Measurements from ENCODE around the gene IQCN.

The IQCN gene

GRCh38 chr19:18304208-18304457 is 29.9 kb upstream of the IQCN start:
- no peak overlapping the region for H3K9ac ChIP-seq (ENCODE audit: low read length)
- H3K4me3 ChIP-seq (ENCODE audit: low read length): no peak overlapping the region
- no peak overlapping the region for H3K27ac ChIP-seq (ENCODE audit: low read length)
- H3K9me3 ChIP-seq (ENCODE audit: control insufficient read depth, low read depth, low read length): no peaks in the 10 kb centered on the region
- peaks cover 11% of the 10 kb centered on the region for H3K4me1 ChIP-seq (ENCODE audit: control insufficient read depth, low read depth, low read length)
- H3K36me3 ChIP-seq (ENCODE audit: control insufficient read depth, low read depth, low read length): peaks cover 25% of the 10 kb centered on the region
- H3K27me3 ChIP-seq (ENCODE audit: control insufficient read depth, insufficient read depth, low read length): no peaks in the 10 kb centered on the region

- Histone ChIP-seq H3K27ac (ENCODE audit: low read length) (no peak overlapping the region), H3K36me3 (ENCODE audit: control insufficient read depth, low read depth, low read length) (peaks cover 4% of the 10 kb centered on the region), H3K9me3 (ENCODE audit: control insufficient read depth, low read depth, low read length) (no peaks in the 10 kb centered on the region), H3K4me3 (ENCODE audit: low read length) (no peak overlapping the region), H3K9ac (ENCODE audit: low read length) (no peak overlapping the region), H3K4me1 (ENCODE audit: control insufficient read depth, low read depth, low read length) (peaks cover 11% of the 10 kb centered on the region), H3K27me3 (ENCODE audit: control insufficient read depth, insufficient read depth, low read length) (no peaks in the 10 kb centered on the region)
Measured at GRCh38 chr19:18301718-18302111, 27.5 kb upstream of the IQCN start.

GRCh38 chr19:18300930-18301717 is 26.9 kb upstream of the IQCN start:
- Histone ChIP-seq H3K4me3 (ENCODE audit: low read length) (no peak overlapping the region), H3K27ac (ENCODE audit: low read length) (no peak overlapping the region), H3K36me3 (ENCODE audit: control insufficient read depth, low read depth, low read length) (peaks cover 2% of the 10 kb centered on the region), H3K27me3 (ENCODE audit: control insufficient read depth, insufficient read depth, low read length) (no peaks in the 10 kb centered on the region), H3K4me1 (ENCODE audit: control insufficient read depth, low read depth, low read length) (peaks cover 11% of the 10 kb centered on the region), H3K9ac (ENCODE audit: low read length) (no peak overlapping the region), H3K9me3 (ENCODE audit: control insufficient read depth, low read depth, low read length) (no peaks in the 10 kb centered on the region)

- peaks cover 8% of the 10 kb centered on the region for H3K4me1 ChIP-seq (ENCODE audit: control insufficient read depth, low read depth, low read length)
- H3K27me3 ChIP-seq (ENCODE audit: control insufficient read depth, insufficient read depth, low read length): no peaks in the 10 kb centered on the region
- no peak overlapping the region for H3K27ac ChIP-seq (ENCODE audit: low read length)
- H3K9ac ChIP-seq (ENCODE audit: low read length): no peak overlapping the region
- no peaks in the 10 kb centered on the region for H3K36me3 ChIP-seq (ENCODE audit: control insufficient read depth, low read depth, low read length)
- H3K4me3 ChIP-seq (ENCODE audit: low read length): no peak overlapping the region
- H3K9me3 ChIP-seq (ENCODE audit: control insufficient read depth, low read depth, low read length): no peaks in the 10 kb centered on the region
Measured at GRCh38 chr19:18299654-18300053, 25.4 kb upstream of the IQCN start.

GRCh38 chr19:18298601-18299000 is 24.3 kb upstream of the IQCN start:
- H3K27ac ChIP-seq (ENCODE audit: low read length): no peak overlapping the region
- H3K9ac ChIP-seq (ENCODE audit: low read length): no peak overlapping the region
- no peaks in the 10 kb centered on the region for H3K9me3 ChIP-seq (ENCODE audit: control insufficient read depth, low read depth, low read length)
- H3K4me3 ChIP-seq (ENCODE audit: low read length): no peak overlapping the region
- no peaks in the 10 kb centered on the region for H3K27me3 ChIP-seq (ENCODE audit: control insufficient read depth, insufficient read depth, low read length)
- no peaks in the 10 kb centered on the region for H3K4me1 ChIP-seq (ENCODE audit: control insufficient read depth, low read depth, low read length)
- H3K36me3 ChIP-seq (ENCODE audit: control insufficient read depth, low read depth, low read length): no peaks in the 10 kb centered on the region

GRCh38 chr19:18297308-18297707 is 23.1 kb upstream of the IQCN start:
- no peaks in the 10 kb centered on the region for H3K9me3 ChIP-seq (ENCODE audit: control insufficient read depth, low read depth, low read length)
- H3K4me3 ChIP-seq (ENCODE audit: low read length): no peak overlapping the region
- no peaks in the 10 kb centered on the region for H3K36me3 ChIP-seq (ENCODE audit: control insufficient read depth, low read depth, low read length)
- no peaks in the 10 kb centered on the region for H3K27me3 ChIP-seq (ENCODE audit: control insufficient read depth, insufficient read depth, low read length)
- no peak overlapping the region for H3K27ac ChIP-seq (ENCODE audit: low read length)
- H3K4me1 ChIP-seq (ENCODE audit: control insufficient read depth, low read depth, low read length): peaks cover 7% of the 10 kb centered on the region
- H3K9ac ChIP-seq (ENCODE audit: low read length): no peak overlapping the region

GRCh38 chr19:18295034-18295451 is 20.8 kb upstream of the IQCN start:
- H3K36me3 ChIP-seq (ENCODE audit: control insufficient read depth, low read depth, low read length): no peaks in the 10 kb centered on the region
- H3K4me1 ChIP-seq (ENCODE audit: control insufficient read depth, low read depth, low read length): peaks cover 7% of the 10 kb centered on the region
- H3K27ac ChIP-seq (ENCODE audit: low read length): no peak overlapping the region
- no peak overlapping the region for H3K4me3 ChIP-seq (ENCODE audit: low read length)
- no peaks in the 10 kb centered on the region for H3K9me3 ChIP-seq (ENCODE audit: control insufficient read depth, low read depth, low read length)
- H3K9ac ChIP-seq (ENCODE audit: low read length): no peak overlapping the region
- H3K27me3 ChIP-seq (ENCODE audit: control insufficient read depth, insufficient read depth, low read length): no peaks in the 10 kb centered on the region

GRCh38 chr19:18294467-18294864 is 20.2 kb upstream of the IQCN start:
- Histone ChIP-seq H3K9me3 (ENCODE audit: control insufficient read depth, low read depth, low read length) (no peaks in the 10 kb centered on the region), H3K27me3 (ENCODE audit: control insufficient read depth, insufficient read depth, low read length) (no peaks in the 10 kb centered on the region), H3K4me3 (ENCODE audit: low read length) (no peak overlapping the region), H3K27ac (ENCODE audit: low read length) (no peak overlapping the region), H3K9ac (ENCODE audit: low read length) (no peak overlapping the region), H3K36me3 (ENCODE audit: control insufficient read depth, low read depth, low read length) (no peaks in the 10 kb centered on the region), H3K4me1 (ENCODE audit: control insufficient read depth, low read depth, low read length) (peaks cover 7% of the 10 kb centered on the region)

- Histone ChIP-seq H3K4me1 (ENCODE audit: control insufficient read depth, low read depth, low read length) (peaks cover 7% of the 10 kb centered on the region), H3K36me3 (ENCODE audit: control insufficient read depth, low read depth, low read length) (no peaks in the 10 kb centered on the region), H3K27ac (ENCODE audit: low read length) (peak overlapping the region; percentile 13), H3K4me3 (ENCODE audit: low read length) (peak overlapping the region; percentile 82), H3K9me3 (ENCODE audit: control insufficient read depth, low read depth, low read length) (no peaks in the 10 kb centered on the region), H3K9ac (ENCODE audit: low read length) (peak overlapping the region; percentile 17), H3K27me3 (ENCODE audit: control insufficient read depth, insufficient read depth, low read length) (no peaks in the 10 kb centered on the region)
Measured at GRCh38 chr19:18293642-18294466, 19.6 kb upstream of the IQCN start.

GRCh38 chr19:18292810-18293641 is 18.8 kb upstream of the IQCN start:
- Histone ChIP-seq H3K9me3 (ENCODE audit: control insufficient read depth, low read depth, low read length) (no peaks in the 10 kb centered on the region), H3K4me3 (ENCODE audit: low read length) (peak overlapping the region; percentile 82), H3K9ac (ENCODE audit: low read length) (peak overlapping the region; percentile 47), H3K4me1 (ENCODE audit: control insufficient read depth, low read depth, low read length) (peaks cover 12% of the 10 kb centered on the region), H3K27ac (ENCODE audit: low read length) (peak overlapping the region; percentile 13), H3K27me3 (ENCODE audit: control insufficient read depth, insufficient read depth, low read length) (no peaks in the 10 kb centered on the region), H3K36me3 (ENCODE audit: control insufficient read depth, low read depth, low read length) (no peaks in the 10 kb centered on the region)

GRCh38 chr19:18292462-18292809 is 18.2 kb upstream of the IQCN start:
- Histone ChIP-seq H3K4me3 (ENCODE audit: low read length) (peak overlapping the region; percentile 82), H3K9me3 (ENCODE audit: control insufficient read depth, low read depth, low read length) (no peaks in the 10 kb centered on the region), H3K4me1 (ENCODE audit: control insufficient read depth, low read depth, low read length) (peaks cover 16% of the 10 kb centered on the region), H3K27me3 (ENCODE audit: control insufficient read depth, insufficient read depth, low read length) (no peaks in the 10 kb centered on the region), H3K27ac (ENCODE audit: low read length) (peak overlapping the region; percentile 12), H3K9ac (ENCODE audit: low read length) (peak overlapping the region; percentile 47), H3K36me3 (ENCODE audit: control insufficient read depth, low read depth, low read length) (no peaks in the 10 kb centered on the region)

All from iPS-18a (cell line).